GM10248 (cell line): ENCODE results near the gene FGF14.

Experiments
- CTCF ChIA-PET: fragments of 300-600 bp; sonication (Branson Sonifier 250); formaldehyde crosslinking; extraction: SDS; loops from one replicate; lab custom pipeline; 2021; ENCODE audit warnings: antibody characterized with exemption; lab: Yijun Ruan, JAX
- POLR2A ChIA-PET: fragments of 350-650 bp; sonication (Branson Sonifier 250); formaldehyde crosslinking; extraction: SDS; loops from one replicate; lab custom pipeline; 2020; ENCODE audit warnings: antibody characterized with exemption; lab: Yijun Ruan, JAX
- DNase-seq: peaks from one replicate; pipeline ENCODE4 v3.0.0; 2012; ENCODE audit errors: extremely low spot score
- TF ChIP-seq, protein P1 (sequence below): IDR thresholded peaks from 2 replicates; pipeline ENCODE4 v1.5.1; 2012; ENCODE audit warnings: mild to moderate bottlenecking, low read depth; ENCODE audit errors: extremely low read depth, missing control alignments, control extremely low read depth

Gene FGF14

DNA sequence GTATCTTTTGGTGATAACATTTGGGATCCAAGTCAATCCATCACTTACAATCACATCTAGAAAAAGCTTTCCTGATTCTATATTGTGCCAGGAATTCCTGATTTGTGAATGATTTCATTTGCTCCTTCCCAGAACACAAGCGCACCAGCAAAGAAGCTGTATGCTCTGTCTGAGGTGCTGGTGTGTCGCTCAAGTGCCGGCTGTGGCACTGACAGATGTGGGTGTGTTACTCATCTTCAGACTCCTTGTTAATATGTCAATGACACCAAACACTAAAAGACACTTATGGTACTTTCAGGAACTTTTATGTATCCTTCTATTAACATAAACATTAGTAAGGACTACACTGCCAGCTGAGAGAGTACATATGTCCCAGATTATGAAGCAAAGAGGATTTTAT, 520.3 kb downstream of the FGF14 start:
- TF ChIP-seq, protein P1, sequence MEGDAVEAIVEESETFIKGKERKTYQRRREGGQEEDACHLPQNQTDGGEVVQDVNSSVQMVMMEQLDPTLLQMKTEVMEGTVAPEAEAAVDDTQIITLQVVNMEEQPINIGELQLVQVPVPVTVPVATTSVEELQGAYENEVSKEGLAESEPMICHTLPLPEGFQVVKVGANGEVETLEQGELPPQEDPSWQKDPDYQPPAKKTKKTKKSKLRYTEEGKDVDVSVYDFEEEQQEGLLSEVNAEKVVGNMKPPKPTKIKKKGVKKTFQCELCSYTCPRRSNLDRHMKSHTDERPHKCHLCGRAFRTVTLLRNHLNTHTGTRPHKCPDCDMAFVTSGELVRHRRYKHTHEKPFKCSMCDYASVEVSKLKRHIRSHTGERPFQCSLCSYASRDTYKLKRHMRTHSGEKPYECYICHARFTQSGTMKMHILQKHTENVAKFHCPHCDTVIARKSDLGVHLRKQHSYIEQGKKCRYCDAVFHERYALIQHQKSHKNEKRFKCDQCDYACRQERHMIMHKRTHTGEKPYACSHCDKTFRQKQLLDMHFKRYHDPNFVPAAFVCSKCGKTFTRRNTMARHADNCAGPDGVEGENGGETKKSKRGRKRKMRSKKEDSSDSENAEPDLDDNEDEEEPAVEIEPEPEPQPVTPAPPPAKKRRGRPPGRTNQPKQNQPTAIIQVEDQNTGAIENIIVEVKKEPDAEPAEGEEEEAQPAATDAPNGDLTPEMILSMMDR: no peak
- CTCF ChIA-PET: no interaction called here
- no peak for DNase-seq
- POLR2A ChIA-PET: no interaction called here

- TF ChIP-seq, protein P1: no peak
- CTCF ChIA-PET: no interaction called here
- DNase-seq: no peak
- POLR2A ChIA-PET: no interaction called here
These were observed 521.3 kb downstream of the FGF14 start for GRCh38 chr13:101880581-101880980.

GRCh38 chr13:101876951-101877350, 524.9 kb downstream of the FGF14 start:
- ChIA-PET POLR2A (no interaction called here), CTCF (interaction anchor here (1.9 kb wide), 1 partner anchor 9 kb away, joined by 6 read pairs; no protein-coding TSS in a partner anchor)
- TF ChIP-seq, protein P1: no peak
- DNase-seq: no peak

DNA sequence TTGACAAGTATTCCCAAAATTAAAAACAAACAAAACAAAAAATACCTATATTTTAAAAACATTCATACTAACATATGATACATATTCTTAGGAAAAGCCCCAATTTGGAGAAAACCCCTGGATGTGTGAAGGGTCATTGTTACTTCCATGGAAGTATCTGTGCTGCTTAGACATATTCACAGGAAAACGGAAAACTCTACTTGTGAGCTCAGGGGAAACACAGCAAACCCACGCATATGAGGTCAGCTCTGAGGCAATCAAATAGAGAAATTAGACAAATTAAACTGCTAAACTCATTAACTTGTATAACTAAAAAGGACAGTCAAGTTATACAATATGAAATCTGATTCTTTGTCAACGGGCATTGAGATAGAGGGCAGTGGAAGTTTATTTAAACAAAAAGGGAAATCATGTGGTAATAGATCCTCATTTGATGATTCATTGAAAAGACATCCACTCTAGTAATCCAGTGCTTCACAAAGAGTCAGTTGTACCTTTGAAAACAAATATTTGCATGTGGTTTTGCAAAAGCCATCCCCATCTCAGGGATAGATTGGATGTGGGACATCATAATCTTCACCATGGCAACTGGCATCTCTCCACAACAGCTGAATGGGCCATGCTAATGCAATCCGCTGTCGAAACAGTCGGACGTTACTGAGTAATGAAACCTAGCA, 526.0 kb downstream of the FGF14 start:
- POLR2A ChIA-PET: no interaction called here
- CTCF ChIA-PET: interaction anchor here (1.9 kb wide), 1 partner anchor 10 kb away, joined by 6 read pairs; no protein-coding TSS in a partner anchor
- TF ChIP-seq, protein P1: no peak
- no peak for DNase-seq

- CTCF ChIA-PET: interaction anchor here (1.9 kb wide), 1 partner anchor 11 kb away, joined by 6 read pairs; no protein-coding TSS in a partner anchor
- POLR2A ChIA-PET: no interaction called here
- DNase-seq: no peak
These were observed 526.8 kb downstream of the FGF14 start for GRCh38 chr13:101875091-101875490.

DNA sequence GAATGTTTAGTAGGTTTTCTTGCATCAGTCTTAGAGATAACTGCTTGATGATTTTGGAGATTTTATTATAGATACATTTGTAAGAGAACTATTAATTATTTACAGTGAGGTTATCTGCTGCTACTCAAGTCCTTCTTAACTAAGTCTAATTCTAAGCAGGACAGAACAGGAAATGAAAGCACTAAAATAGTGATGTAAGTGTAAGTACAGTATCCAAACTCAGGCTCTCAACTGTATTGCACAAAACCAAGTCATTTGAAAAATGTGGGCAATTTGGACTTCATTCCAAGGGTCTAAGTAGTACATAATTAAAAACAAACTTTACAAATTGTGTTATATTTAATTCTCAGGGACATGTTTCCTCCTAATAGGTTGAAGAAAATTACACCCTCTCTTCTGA, 532.3 kb downstream of the FGF14 start:
- POLR2A ChIA-PET: no interaction called here
- CTCF ChIA-PET: no interaction called here
- TF ChIP-seq, protein P1: no peak
- DNase-seq: no peak

More at GRCh38 chr13:101875091-101875490, 526.8 kb downstream of the FGF14 start:
- TF ChIP-seq, protein P1: no peak
